Smooth muscle cell (in vitro differentiated cells): Measurements from ENCODE around the gene PAQR8. TPM values are rescaled to one million over a fixed set of nuclear protein-coding genes. Genes with fewer than 3 reads are reported as not detected.

ENCODE experiments used
- DNase-seq: peaks from one replicate; lab custom pipeline; 2025; ENCODE audit not compliant: unreplicated experiment; lab: John Stamatoyannopoulos, UW
- H2AFZ ChIP-seq: fragments of 200-600 bp; sonication (generic); 2 replicates; pipeline ENCODE4 v1.6.0; 2016; ENCODE audit warnings: antibody characterized with exemption, low read depth, mild to moderate bottlenecking
- H3F3A ChIP-seq: fragments of 200-600 bp; sonication (generic); 2 replicates; pipeline ENCODE4 v1.6.0; 2017; ENCODE audit warnings: antibody characterized with exemption, low read depth
- H3K27ac ChIP-seq: fragments of 200-600 bp; sonication (generic); 2 replicates; pipeline ENCODE4 v1.5.1; 2016; ENCODE audit warnings: low read depth, mild to moderate bottlenecking
- H3K27me3 ChIP-seq: fragments of 200-600 bp; sonication (generic); 2 replicates; pipeline ENCODE4 v1.6.1; 2016; ENCODE audit warnings: low read depth, mild to moderate bottlenecking
- H3K36me3 ChIP-seq: fragments of 200-600 bp; sonication (generic); 2 replicates; pipeline ENCODE4 v1.5.1; 2016; ENCODE audit warnings: low read depth
- H3K4me1 ChIP-seq: fragments of 200-600 bp; sonication (generic); 2 replicates; pipeline ENCODE4 v1.5.1; 2016; ENCODE audit warnings: low read depth
- H3K4me2 ChIP-seq: fragments of 200-600 bp; sonication (generic); 2 replicates; pipeline ENCODE4 v1.6.0; 2016; ENCODE audit warnings: mild to moderate bottlenecking
- H3K4me3 ChIP-seq: fragments of 200-600 bp; sonication (generic); 2 replicates; pipeline ENCODE4 v1.5.1; 2016; ENCODE audit warnings: mild to moderate bottlenecking
- H3K79me2 ChIP-seq: fragments of 200-600 bp; sonication (generic); 2 replicates; pipeline ENCODE4 v1.6.0; 2016; ENCODE audit warnings: low read depth, mild to moderate bottlenecking
- H3K9ac ChIP-seq: fragments of 200-600 bp; sonication (generic); 2 replicates; pipeline ENCODE4 v1.6.0; 2016; ENCODE audit warnings: low read depth
- H3K9me3 ChIP-seq: fragments of 200-600 bp; sonication (generic); replicated peaks from 2 replicates; pipeline ENCODE4 v1.5.1; 2016; ENCODE audit warnings: low read depth
- H4K20me1 ChIP-seq: fragments of 200-600 bp; sonication (generic); 2 replicates; pipeline ENCODE4 v1.6.0; 2016; ENCODE audit warnings: low read depth
- WGBS: methylation state at CpG from one replicate; pipeline ENCODE4 v1.1.7; 2016; ENCODE audit warnings: low lambda C conversion rate; 5-methylcytosine and 5-hydroxymethylcytosine counted together
- polyA plus RNA-seq: library from polyadenylated mRNA; unstranded; fragments of >200 nt; fragmentation: Nextera tagmentation; extraction: Ambion mirVana; gene quantifications from 2 replicates; pipeline ENCODE4 v1.2.1, GENCODE V29; 2016
- total RNA-seq: library from RNA; depleted of rRNA; stranded (reverse); fragments of >200 nt; gene quantifications from 2 replicates; pipeline ENCODE4 v1.2.3, GENCODE V29; 2014
- TF ChIP-seq, protein P1 (sequence below): fragments of 200-600 bp; sonication (generic); IDR thresholded peaks from 2 replicates; pipeline ENCODE4 v1.5.1; 2017; ENCODE audit warnings: borderline replicate concordance, mild to moderate bottlenecking, antibody characterized with exemption; ENCODE audit not compliant: insufficient read depth, poor library complexity, severe bottlenecking

The PAQR8 gene
- total RNA-seq: 6.1 and 8.4 TPM in 2 replicates
- 4.3 and 7.8 TPM in 2 replicates for polyA plus RNA-seq

DNA sequence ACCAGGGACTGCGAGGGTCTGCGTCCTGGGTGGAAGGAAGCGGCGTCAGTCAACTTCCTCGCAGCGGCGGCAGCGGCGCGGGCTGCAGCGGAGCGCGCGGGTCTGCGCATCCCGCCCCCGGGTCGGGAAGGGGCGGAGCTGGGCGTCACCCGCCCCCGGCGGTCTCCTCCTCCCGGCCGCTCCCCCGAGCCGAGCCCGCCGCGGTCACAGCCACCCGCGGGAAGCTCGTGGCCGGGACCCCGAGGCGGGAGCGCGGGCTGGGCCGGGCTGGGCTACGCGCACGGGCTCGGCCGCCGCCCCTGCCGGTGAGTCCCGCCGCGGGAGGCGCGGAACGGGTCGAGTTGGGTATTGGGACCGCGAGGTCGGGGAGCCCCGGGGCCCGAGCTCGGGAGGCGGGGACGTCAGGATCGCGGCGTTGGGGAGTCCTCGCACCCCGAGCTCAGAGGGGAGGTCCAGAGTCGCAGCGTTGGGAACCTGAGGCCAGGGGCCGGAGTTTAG lies at the start of gene PAQR8:
PAQR8 (plus strand) TSS at position 207 of the 498 bp plus-strand sequence. CDS start 41,063 bp downstream, outside the sequence.
- Histone ChIP-seq H3K4me1 (no peaks in the 10 kb centered on the region), H2AFZ (peak within 1 kb of the TSS; percentile 97), H3F3A (peaks cover 15% of the 10 kb centered on the region), H3K4me2 (peak within 1 kb of the TSS; percentile 90), H3K36me3 (no peaks in the 10 kb centered on the region), H3K9ac (peak within 1 kb of the TSS; percentile 64), H4K20me1 (no peaks in the 10 kb centered on the region), H3K27me3 (no peaks in the 10 kb centered on the region), H3K9me3 (no peaks in the 10 kb centered on the region), H3K4me3 (peak within 1 kb of the TSS; percentile 81), H3K27ac (peak within 1 kb of the TSS; percentile 54), H3K79me2 (peaks cover 22% of the 10 kb centered on the region)
- TF ChIP-seq, protein P1, sequence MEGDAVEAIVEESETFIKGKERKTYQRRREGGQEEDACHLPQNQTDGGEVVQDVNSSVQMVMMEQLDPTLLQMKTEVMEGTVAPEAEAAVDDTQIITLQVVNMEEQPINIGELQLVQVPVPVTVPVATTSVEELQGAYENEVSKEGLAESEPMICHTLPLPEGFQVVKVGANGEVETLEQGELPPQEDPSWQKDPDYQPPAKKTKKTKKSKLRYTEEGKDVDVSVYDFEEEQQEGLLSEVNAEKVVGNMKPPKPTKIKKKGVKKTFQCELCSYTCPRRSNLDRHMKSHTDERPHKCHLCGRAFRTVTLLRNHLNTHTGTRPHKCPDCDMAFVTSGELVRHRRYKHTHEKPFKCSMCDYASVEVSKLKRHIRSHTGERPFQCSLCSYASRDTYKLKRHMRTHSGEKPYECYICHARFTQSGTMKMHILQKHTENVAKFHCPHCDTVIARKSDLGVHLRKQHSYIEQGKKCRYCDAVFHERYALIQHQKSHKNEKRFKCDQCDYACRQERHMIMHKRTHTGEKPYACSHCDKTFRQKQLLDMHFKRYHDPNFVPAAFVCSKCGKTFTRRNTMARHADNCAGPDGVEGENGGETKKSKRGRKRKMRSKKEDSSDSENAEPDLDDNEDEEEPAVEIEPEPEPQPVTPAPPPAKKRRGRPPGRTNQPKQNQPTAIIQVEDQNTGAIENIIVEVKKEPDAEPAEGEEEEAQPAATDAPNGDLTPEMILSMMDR: no peak
- WGBS: 2% methylated on average over 19 of the region's 69 CpGs
- DNase-seq: peak; percentile 32

- Histone ChIP-seq H3K27ac (no peak overlapping the region), H3K9me3 (no peaks in the 10 kb centered on the region)
- WGBS: 85% methylated on average over 2 of the region's 2 CpGs
Observed at GRCh38 chr6:52312461-52312860, 49.5 kb upstream of the PAQR8 start.

GRCh38 chr6:52314752-52315151 lies 47.2 kb upstream of the PAQR8 start:
- Histone ChIP-seq H3F3A (peaks cover 8% of the 10 kb centered on the region), H3K4me3 (no peak overlapping the region), H3K27ac (no peak overlapping the region), H3K4me1 (peaks cover 4% of the 10 kb centered on the region), H3K4me2 (no peak overlapping the region), H3K79me2 (no peaks in the 10 kb centered on the region), H3K27me3 (no peaks in the 10 kb centered on the region), H2AFZ (peak overlapping the region; percentile 16), H3K36me3 (no peaks in the 10 kb centered on the region), H4K20me1 (no peaks in the 10 kb centered on the region), H3K9me3 (no peaks in the 10 kb centered on the region), H3K9ac (no peak overlapping the region)
- no peak for DNase-seq
- TF ChIP-seq, protein P1: no peak
- 49% methylated on average over 2 of the region's 2 CpGs for WGBS

More at GRCh38 chr6:52312461-52312860, 49.5 kb upstream of the PAQR8 start:
- Histone ChIP-seq H3K4me1 (no peaks in the 10 kb centered on the region), H3K27me3 (no peaks in the 10 kb centered on the region), H4K20me1 (no peaks in the 10 kb centered on the region), H3K9ac (no peak overlapping the region), H2AFZ (no peak overlapping the region), H3F3A (peaks cover 2% of the 10 kb centered on the region), H3K4me3 (no peak overlapping the region), H3K36me3 (no peaks in the 10 kb centered on the region), H3K4me2 (no peak overlapping the region), H3K79me2 (no peaks in the 10 kb centered on the region)
- no peak for DNase-seq
- TF ChIP-seq, protein P1: no peak

- Histone ChIP-seq H3K4me2 (no peak overlapping the region), H3K9ac (no peak overlapping the region), H3K36me3 (no peaks in the 10 kb centered on the region), H3K27ac (no peak overlapping the region), H3K4me1 (peaks cover 4% of the 10 kb centered on the region), H3K27me3 (no peaks in the 10 kb centered on the region), H3K4me3 (no peak overlapping the region), H3K79me2 (no peaks in the 10 kb centered on the region), H3F3A (peaks cover 8% of the 10 kb centered on the region), H2AFZ (no peak overlapping the region), H4K20me1 (no peaks in the 10 kb centered on the region), H3K9me3 (no peaks in the 10 kb centered on the region)
- WGBS: 54% methylated on average over 1 of the region's 1 CpG
- TF ChIP-seq, protein P1: no peak
- DNase-seq: no peak
Observed at GRCh38 chr6:52317211-52317610, 44.7 kb upstream of the PAQR8 start.
